ENCODE measurements around the gene UST. TPM values are rescaled to one million over a fixed set of nuclear protein-coding genes. Genes with fewer than 3 reads are reported as not detected.

UST gene
- polyA plus RNA-seq, 1 donor from 2014 or later = 7.5 TPM

- no peak overlapping the region for H3K9ac ChIP-seq (ENCODE audit: low read length)
- TF ChIP-seq POLR2AphosphoS5 (IDR thresholded peaks at IDR 0.05) = no peak
- TF ChIP-seq MXI1 (conservative IDR thresholded peaks at IDR 0.05; ENCODE audit: poor library complexity, severe bottlenecking) = no peak
These were observed 280.7 kb downstream of the UST start for GRCh38 chr6:149027484-149027883.

GRCh38 chr6:149028767-149029405 lies 282.1 kb downstream of the UST start:
- Histone ChIP-seq H3K36me3 (ENCODE audit: insufficient read depth, low read length) (no peaks in the 10 kb centered on the region), H3F3A (ENCODE audit: insufficient read depth, low read length, poor library complexity, severe bottlenecking) (no peaks in the 10 kb centered on the region), H3K4me3 (ENCODE audit: low read length) (no peak overlapping the region), H3K9me3 (ENCODE audit: low read length) (no peaks in the 10 kb centered on the region), H3K4me2 (ENCODE audit: low read length) (no peak overlapping the region), H3K27ac (ENCODE audit: low read length) (no peak overlapping the region), H2AFZ (ENCODE audit: low read depth, low read length) (no peak overlapping the region), H4K20me1 (ENCODE audit: insufficient read depth) (no peaks in the 10 kb centered on the region), H3K9ac (ENCODE audit: low read length) (no peak overlapping the region), H3K27me3 (ENCODE audit: insufficient read depth, low read depth, low read length) (no peaks in the 10 kb centered on the region), H3K9me2 (ENCODE audit: insufficient read depth, low read length) (no peaks in the 10 kb centered on the region), H3K79me2 (replicated peaks; ENCODE audit: insufficient read depth, low read length) (no peaks in the 10 kb centered on the region)
- TF ChIP-seq MXI1 (conservative IDR thresholded peaks at IDR 0.05; ENCODE audit: poor library complexity, severe bottlenecking) (no peak), EP300 (conservative IDR thresholded peaks at IDR 0.05; ENCODE audit: poor library complexity, severe bottlenecking) (no peak), POLR2AphosphoS5 (IDR thresholded peaks at IDR 0.05) (no peak), RAD21 (conservative IDR thresholded peaks at IDR 0.05) (peak; percentile 87), SMC3 (conservative IDR thresholded peaks at IDR 0.05; ENCODE audit: poor library complexity) (peak; percentile 91)
- TF ChIP-seq, protein P1, sequence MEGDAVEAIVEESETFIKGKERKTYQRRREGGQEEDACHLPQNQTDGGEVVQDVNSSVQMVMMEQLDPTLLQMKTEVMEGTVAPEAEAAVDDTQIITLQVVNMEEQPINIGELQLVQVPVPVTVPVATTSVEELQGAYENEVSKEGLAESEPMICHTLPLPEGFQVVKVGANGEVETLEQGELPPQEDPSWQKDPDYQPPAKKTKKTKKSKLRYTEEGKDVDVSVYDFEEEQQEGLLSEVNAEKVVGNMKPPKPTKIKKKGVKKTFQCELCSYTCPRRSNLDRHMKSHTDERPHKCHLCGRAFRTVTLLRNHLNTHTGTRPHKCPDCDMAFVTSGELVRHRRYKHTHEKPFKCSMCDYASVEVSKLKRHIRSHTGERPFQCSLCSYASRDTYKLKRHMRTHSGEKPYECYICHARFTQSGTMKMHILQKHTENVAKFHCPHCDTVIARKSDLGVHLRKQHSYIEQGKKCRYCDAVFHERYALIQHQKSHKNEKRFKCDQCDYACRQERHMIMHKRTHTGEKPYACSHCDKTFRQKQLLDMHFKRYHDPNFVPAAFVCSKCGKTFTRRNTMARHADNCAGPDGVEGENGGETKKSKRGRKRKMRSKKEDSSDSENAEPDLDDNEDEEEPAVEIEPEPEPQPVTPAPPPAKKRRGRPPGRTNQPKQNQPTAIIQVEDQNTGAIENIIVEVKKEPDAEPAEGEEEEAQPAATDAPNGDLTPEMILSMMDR (IDR thresholded peaks at IDR 0.05; ENCODE audit: poor library complexity, severe bottlenecking) = peak; percentile 84

More at GRCh38 chr6:149027484-149027883, 280.7 kb downstream of the UST start:
- Histone ChIP-seq H3K79me2 (replicated peaks; ENCODE audit: insufficient read depth, low read length) (no peaks in the 10 kb centered on the region), H3K9me3 (ENCODE audit: low read length) (no peaks in the 10 kb centered on the region), H3K36me3 (ENCODE audit: insufficient read depth, low read length) (no peaks in the 10 kb centered on the region), H3K4me3 (ENCODE audit: low read length) (no peak overlapping the region), H4K20me1 (ENCODE audit: insufficient read depth) (no peaks in the 10 kb centered on the region), H2AFZ (ENCODE audit: low read depth, low read length) (no peak overlapping the region), H3K27me3 (ENCODE audit: insufficient read depth, low read depth, low read length) (no peaks in the 10 kb centered on the region), H3K27ac (ENCODE audit: low read length) (no peak overlapping the region), H3K4me2 (ENCODE audit: low read length) (no peak overlapping the region), H3F3A (ENCODE audit: insufficient read depth, low read length, poor library complexity, severe bottlenecking) (no peaks in the 10 kb centered on the region), H3K9me2 (ENCODE audit: insufficient read depth, low read length) (no peaks in the 10 kb centered on the region)

- Histone ChIP-seq H3K9me3 (ENCODE audit: low read length) (no peaks in the 10 kb centered on the region), H3F3A (ENCODE audit: insufficient read depth, low read length, poor library complexity, severe bottlenecking) (no peaks in the 10 kb centered on the region), H3K9me2 (ENCODE audit: insufficient read depth, low read length) (no peaks in the 10 kb centered on the region), H4K20me1 (ENCODE audit: insufficient read depth) (no peaks in the 10 kb centered on the region), H3K4me2 (ENCODE audit: low read length) (no peak overlapping the region), H3K27me3 (ENCODE audit: insufficient read depth, low read depth, low read length) (no peaks in the 10 kb centered on the region), H3K79me2 (replicated peaks; ENCODE audit: insufficient read depth, low read length) (no peaks in the 10 kb centered on the region), H3K9ac (ENCODE audit: low read length) (no peak overlapping the region), H2AFZ (ENCODE audit: low read depth, low read length) (no peak overlapping the region), H3K27ac (ENCODE audit: low read length) (no peak overlapping the region), H3K36me3 (ENCODE audit: insufficient read depth, low read length) (no peaks in the 10 kb centered on the region), H3K4me3 (ENCODE audit: low read length) (no peak overlapping the region)
- TF ChIP-seq, protein P1 (IDR thresholded peaks at IDR 0.05; ENCODE audit: poor library complexity, severe bottlenecking) = no peak
- TF ChIP-seq EP300 (conservative IDR thresholded peaks at IDR 0.05; ENCODE audit: poor library complexity, severe bottlenecking) = no peak
These were observed 284.5 kb downstream of the UST start for GRCh38 chr6:149031201-149031858.
